ENCODE results near the gene MARCKSL1. TPM values are rescaled to one million over a fixed set of nuclear protein-coding genes. Genes with fewer than 3 reads are reported as not detected.
"Not testable (repeated sequence)": the region's sequence is repeated elsewhere in the genome, so short reads cannot be mapped to it uniquely, and the experiment has no call there.

Gene MARCKSL1
- total RNA-seq, 2 experiments from 2014 or later = 23.4 to 23.6 TPM

- Mint-ChIP-seq H3K4me1 (ENCODE audit: low read depth) (peaks cover 28% of the 10 kb centered on the region), H3K27me3 (peaks cover 5% of the 10 kb centered on the region), H3K4me3 (no peak overlapping the region), H3K27ac (no peak overlapping the region), H3K36me3 (ENCODE audit: low read depth) (peaks cover 14% of the 10 kb centered on the region), H3K9me3 (no peaks in the 10 kb centered on the region)
- POLR2A ChIA-PET = no interaction called here
- Histone ChIP-seq H3K36me3 (ENCODE audit: insufficient read depth, low read length) (no peaks in the 10 kb centered on the region), H3K9me3 (ENCODE audit: control insufficient read depth in 1 of 2, insufficient read depth in 1 of 2, low read length in 2 of 2) (no peaks in the 10 kb centered on the region), H3K27me3 (ENCODE audit: control insufficient read depth in 1 of 2, insufficient read depth in 2 of 2, low read length in 2 of 2) (peaks cover 0 to 3% of the 10 kb centered on the region in 2 experiments), H3K27ac (ENCODE audit: low read depth in 1 of 2, low read length in 2 of 2) (no peak overlapping the region), H3K4me3 (ENCODE audit: low read length) (no peak overlapping the region), H3K4me1 (ENCODE audit: insufficient read depth, low read length) (peaks cover 30% of the 10 kb centered on the region)
- CTCF ChIA-PET = no interaction called here
- TF ChIP-seq, protein P1, sequence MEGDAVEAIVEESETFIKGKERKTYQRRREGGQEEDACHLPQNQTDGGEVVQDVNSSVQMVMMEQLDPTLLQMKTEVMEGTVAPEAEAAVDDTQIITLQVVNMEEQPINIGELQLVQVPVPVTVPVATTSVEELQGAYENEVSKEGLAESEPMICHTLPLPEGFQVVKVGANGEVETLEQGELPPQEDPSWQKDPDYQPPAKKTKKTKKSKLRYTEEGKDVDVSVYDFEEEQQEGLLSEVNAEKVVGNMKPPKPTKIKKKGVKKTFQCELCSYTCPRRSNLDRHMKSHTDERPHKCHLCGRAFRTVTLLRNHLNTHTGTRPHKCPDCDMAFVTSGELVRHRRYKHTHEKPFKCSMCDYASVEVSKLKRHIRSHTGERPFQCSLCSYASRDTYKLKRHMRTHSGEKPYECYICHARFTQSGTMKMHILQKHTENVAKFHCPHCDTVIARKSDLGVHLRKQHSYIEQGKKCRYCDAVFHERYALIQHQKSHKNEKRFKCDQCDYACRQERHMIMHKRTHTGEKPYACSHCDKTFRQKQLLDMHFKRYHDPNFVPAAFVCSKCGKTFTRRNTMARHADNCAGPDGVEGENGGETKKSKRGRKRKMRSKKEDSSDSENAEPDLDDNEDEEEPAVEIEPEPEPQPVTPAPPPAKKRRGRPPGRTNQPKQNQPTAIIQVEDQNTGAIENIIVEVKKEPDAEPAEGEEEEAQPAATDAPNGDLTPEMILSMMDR (IDR thresholded peaks at IDR 0.05) = no peak
- intact Hi-C loops (cut with DNase I, micrococcal nuclease) = no loop called here
- no peak for DNase-seq
- ATAC-seq (ENCODE audit: poor library complexity) = no peak
These were observed 20.4 kb upstream of the MARCKSL1 start for GRCh38 chr1:32356478-32356877.

GRCh38 chr1:32355778-32356177 is 19.7 kb upstream of the MARCKSL1 start:
- POLR2A ChIA-PET = interaction anchor here (5.9 kb wide), 1 partner anchor 19 kb away, joined by 72 read pairs; the partner anchor contains the start of gene MARCKSL1
- H3K36me3 Mint-ChIP-seq (ENCODE audit: low read depth); H3K4me3 ChIP-seq (ENCODE audit: low read length); intact Hi-C loops (cut with DNase I, micrococcal nuclease); H3K4me3 Mint-ChIP-seq; H3K36me3 ChIP-seq (ENCODE audit: insufficient read depth, low read length); H3K9me3 Mint-ChIP-seq; H3K9me3 ChIP-seq (ENCODE audit: control insufficient read depth in 1 of 2, insufficient read depth in 1 of 2, low read length in 2 of 2); CTCF ChIA-PET; H3K27me3 Mint-ChIP-seq; H3K27me3 ChIP-seq (ENCODE audit: control insufficient read depth in 1 of 2, insufficient read depth in 2 of 2, low read length in 2 of 2); H3K27ac Mint-ChIP-seq; ATAC-seq (ENCODE audit: poor library complexity); DNase-seq; H3K27ac ChIP-seq (ENCODE audit: low read depth in 1 of 2, low read length in 2 of 2): not testable (repeated sequence)
- peaks cover 28% of the 10 kb centered on the region for H3K4me1 ChIP-seq (ENCODE audit: insufficient read depth, low read length)
- peaks cover 31% of the 10 kb centered on the region for H3K4me1 Mint-ChIP-seq (ENCODE audit: low read depth)

GRCh38 chr1:32353886-32354570 is 18.0 kb upstream of the MARCKSL1 start:
- H3K4me1 Mint-ChIP-seq (ENCODE audit: low read depth) = peaks cover 35% of the 10 kb centered on the region
- H3K27me3 ChIP-seq (ENCODE audit: control insufficient read depth in 1 of 2, insufficient read depth in 2 of 2, low read length in 2 of 2) = no peaks in the 10 kb centered on the region
- H3K4me1 ChIP-seq (ENCODE audit: insufficient read depth, low read length) = peaks cover 33% of the 10 kb centered on the region
- intact Hi-C loops (cut with DNase I, micrococcal nuclease) = loop anchor here in 1 of 2 experiments (5.0 kb wide), 1 partner anchor 57 kb away; no protein-coding TSS in a partner anchor
- POLR2A ChIA-PET = interaction anchor here (0.8 to 5.9 kb wide), 4 partner anchors 9 to 848 kb away, joined by 3 to 72 read pairs (median 11); partner anchors contain the start of genes FAM229A, HDAC1, MARCKSL1 and TSSK3
- peaks cover 0 to 8% of the 10 kb centered on the region in 2 experiments for H3K9me3 ChIP-seq (ENCODE audit: control insufficient read depth in 1 of 2, insufficient read depth in 1 of 2, low read length in 2 of 2)
- no peaks in the 10 kb centered on the region for H3K27me3 Mint-ChIP-seq
- no peaks in the 10 kb centered on the region for H3K9me3 Mint-ChIP-seq
- no peak overlapping the region for H3K4me3 ChIP-seq (ENCODE audit: low read length)
- ATAC-seq (ENCODE audit: poor library complexity) (no peak), DNase-seq (no peak)
- H3K36me3 Mint-ChIP-seq (ENCODE audit: low read depth) = peaks cover 6% of the 10 kb centered on the region
- peak overlapping the region; percentile 42 for H3K27ac Mint-ChIP-seq
- H3K4me3 Mint-ChIP-seq = peak overlapping the region; percentile 72
- H3K27ac ChIP-seq (ENCODE audit: low read depth in 1 of 2, low read length in 2 of 2) = no peak overlapping the region
- TF ChIP-seq, protein P1 (IDR thresholded peaks at IDR 0.05) = no peak
- CTCF ChIA-PET = interaction anchor here (0.6 to 0.8 kb wide), 2 partner anchors 16 to 18 kb away, joined by 4 read pairs; no protein-coding TSS in a partner anchor
- no peaks in the 10 kb centered on the region for H3K36me3 ChIP-seq (ENCODE audit: insufficient read depth, low read length)

Data from CD4-positive, alpha-beta T cell (primary cell).